ENCODE results near the gene POLD1. TPM values are rescaled to one million over a fixed set of nuclear protein-coding genes. Genes with fewer than 3 reads are reported as not detected.

The POLD1 gene
- total RNA-seq, 1 donor: 25.0 TPM

GRCh38 chr19:50378863-50379236, 5.3 kb upstream of the POLD1 start:
- no peak for DNase-seq (ENCODE audit: low read depth)
- no peak for TF ChIP-seq CTCF (IDR thresholded peaks at IDR 0.05; ENCODE audit: insufficient read depth, low read depth, low read length)
- H3K4me3 ChIP-seq (ENCODE audit: low read depth, low read length): no peak overlapping the region

- DNase-seq (ENCODE audit: low read depth): no peak
- no peak overlapping the region for H3K4me3 ChIP-seq (ENCODE audit: low read depth, low read length)
- TF ChIP-seq CTCF (IDR thresholded peaks at IDR 0.05; ENCODE audit: insufficient read depth, low read depth, low read length): no peak
Observed at GRCh38 chr19:50379602-50380001, 4.5 kb upstream of the POLD1 start.

GRCh38 chr19:50380137-50380536, 4.0 kb upstream of the POLD1 start:
- no peak for TF ChIP-seq CTCF (IDR thresholded peaks at IDR 0.05; ENCODE audit: insufficient read depth, low read depth, low read length)

GRCh38 chr19:50380751-50381151, 3.4 kb upstream of the POLD1 start:
- no peak for DNase-seq (ENCODE audit: low read depth)
- TF ChIP-seq CTCF (IDR thresholded peaks at IDR 0.05; ENCODE audit: insufficient read depth, low read depth, low read length): no peak
- H3K4me3 ChIP-seq (ENCODE audit: low read depth, low read length): no peak overlapping the region

More at GRCh38 chr19:50380137-50380536, 4.0 kb upstream of the POLD1 start:
- H3K4me3 ChIP-seq (ENCODE audit: low read depth, low read length): no peak overlapping the region
- DNase-seq (ENCODE audit: low read depth): no peak

- no peak for DNase-seq (ENCODE audit: low read depth)
- no peak for TF ChIP-seq CTCF (IDR thresholded peaks at IDR 0.05; ENCODE audit: insufficient read depth, low read depth, low read length)
- H3K4me3 ChIP-seq (ENCODE audit: low read depth, low read length): no peak overlapping the region
Observed at GRCh38 chr19:50381881-50382729, 2.0 kb upstream of the POLD1 start.

- H3K4me3 ChIP-seq (ENCODE audit: low read depth, low read length): peak overlapping the region; percentile 78
- no peak for TF ChIP-seq CTCF (IDR thresholded peaks at IDR 0.05; ENCODE audit: insufficient read depth, low read depth, low read length)
- DNase-seq (ENCODE audit: low read depth): no peak
Observed at GRCh38 chr19:50383001-50383851, 921 bp upstream of the POLD1 start.
